HepG2 (cell line): Measurements from ENCODE around the gene IRGQ. TPM values are rescaled to one million over a fixed set of nuclear protein-coding genes. Genes with fewer than 3 reads are reported as not detected.

Source experiments
- BCLAF1 ChIP-seq: fragments of 450-650 bp; IDR thresholded peaks from 2 replicates; pipeline ENCODE4 v1.6.1; 2017; ENCODE audit warnings: mild to moderate bottlenecking
- CBFB ChIP-seq: sonication (generic); formaldehyde crosslinking; IDR thresholded peaks from 2 replicates; pipeline ENCODE4 v1.4.0; 2020; ENCODE audit warnings: missing genetic modification reagents
- CHD2 ChIP-seq: IDR thresholded peaks from 2 replicates; pipeline ENCODE4 v1.6.1; 2011; ENCODE audit warnings: low read depth, low read length, improper control_type of control experiment
- FOSL2 ChIP-seq: sonication (generic); formaldehyde crosslinking; IDR thresholded peaks from 2 replicates; pipeline ENCODE4 v1.4.0; 2020; ENCODE audit warnings: missing genetic modification reagents
- IRF9 ChIP-seq: sonication (generic); formaldehyde crosslinking; IDR thresholded peaks from 2 replicates; pipeline ENCODE4 v1.8.0; 2022; ENCODE audit warnings: missing genetic modification reagents, mild to moderate bottlenecking, borderline replicate concordance
- NKX3-1 ChIP-seq: sonication (generic); formaldehyde crosslinking; IDR thresholded peaks from 2 replicates; pipeline ENCODE4 v1.5.0; 2020; ENCODE audit warnings: missing genetic modification reagents
- POLR2AphosphoS5 ChIP-seq: IDR thresholded peaks from 2 replicates; pipeline ENCODE4 v1.6.1; 2012; ENCODE audit warnings: low read depth, low read length
- PPARG ChIP-seq: conservative IDR thresholded peaks from 2 replicates; pipeline ENCODE4 v1.6.1; 2016; ENCODE audit warnings: missing biosample characterization, missing genetic modification reagents
- PRDM10 ChIP-seq: sonication (generic); formaldehyde crosslinking; IDR thresholded peaks from 2 replicates; pipeline ENCODE4 v1.4.0; 2020; ENCODE audit warnings: low read depth, missing genetic modification reagents
- RBFOX2 ChIP-seq: fragments of 200-400 bp; formaldehyde crosslinking; IDR thresholded peaks from 2 replicates; pipeline ENCODE4 v1.6.1; 2017; ENCODE audit warnings: low read depth, mild to moderate bottlenecking, low read length
- RORA ChIP-seq: sonication (generic); formaldehyde crosslinking; IDR thresholded peaks from 2 replicates; pipeline ENCODE4 v1.5.0; 2020; ENCODE audit warnings: mild to moderate bottlenecking, missing genetic modification reagents, moderate library complexity
- SAP130 ChIP-seq: IDR thresholded peaks from 2 replicates; pipeline ENCODE4 v1.6.1; 2016; ENCODE audit warnings: low read depth
- TAF15 ChIP-seq: fragments of 200-400 bp; formaldehyde crosslinking; IDR thresholded peaks from one replicate; pipeline ENCODE4 v1.6.1; 2018; ENCODE audit warnings: mild to moderate bottlenecking, low read depth, low read length; ENCODE audit not compliant: poor library complexity, severe bottlenecking
- TEAD2 ChIP-seq: sonication (generic); formaldehyde crosslinking; IDR thresholded peaks from 2 replicates; pipeline ENCODE4 v1.9.0; 2021; ENCODE audit warnings: missing genetic modification reagents
- TEAD3 ChIP-seq: optimal IDR thresholded peaks from 2 replicates; pipeline ENCODE3; 2016; ENCODE audit warnings: borderline replicate concordance
- TP53 ChIP-seq: sonication (generic); formaldehyde crosslinking; conservative IDR thresholded peaks from 2 replicates; pipeline ENCODE4 v1.4.0; 2020; ENCODE audit warnings: missing genetic modification reagents
- ZNF263 ChIP-seq: sonication (generic); formaldehyde crosslinking; IDR thresholded peaks from 2 replicates; pipeline ENCODE4 v1.4.0; 2020; ENCODE audit warnings: missing genetic modification reagents
- ZNF33A ChIP-seq: sonication (generic); formaldehyde crosslinking; IDR thresholded peaks from 2 replicates; pipeline ENCODE4 v1.5.1; 2020; ENCODE audit warnings: missing genetic modification reagents, mild to moderate bottlenecking, moderate library complexity, borderline replicate concordance
- ZNF562 ChIP-seq: sonication (generic); formaldehyde crosslinking; IDR thresholded peaks from 2 replicates; pipeline ENCODE4 v1.8.0; 2022; ENCODE audit warnings: missing genetic modification reagents, borderline replicate concordance
- ZSCAN29 ChIP-seq: sonication (generic); formaldehyde crosslinking; conservative IDR thresholded peaks from 2 replicates; pipeline ENCODE4 v1.4.0; 2020; ENCODE audit warnings: mild to moderate bottlenecking, missing genetic modification reagents
- polyA plus RNA-seq, 8 experiments: library from polyadenylated mRNA; depleted of rRNA in 3 of 8; stranded (reverse) in 7 of 8; unstranded in 1 of 8; fragments of >200 nt; fragmentation: Illumina TruSeq in 4 of 8; extraction: Trizol in 4 of 8; gene quantifications; 2 replicates each; pipeline versions ENCODE4 v1.2.1 to v1.2.3, GENCODE V29; 2011 to 2016; ENCODE audit warnings: low read depth in 4 of 8, missing spikeins in 1 of 8, mixed read lengths in 1 of 8; ENCODE audit not compliant: insufficient read depth in 1 of 8
- total RNA-seq, 5 experiments: library from RNA; depleted of rRNA; stranded (reverse); fragments of >200 nt; fragmentation: Illumina TruSeq; extraction: Trizol; gene quantifications; 2 replicates each; pipeline ENCODE4 v1.2.3, GENCODE V29; 2016; ENCODE audit warnings: low read depth in 1 of 5
- TF ChIP-seq, protein P1 (sequence below): sonication (generic); formaldehyde crosslinking; IDR thresholded peaks from 2 replicates; pipeline ENCODE4 v1.4.0; 2020; ENCODE audit warnings: mild to moderate bottlenecking, missing genetic modification reagents

IRGQ gene
- total and polyA plus RNA-seq, 2 of the 13 experiments (the other 11 are each of a cell fraction or from before 2014, with no cell fraction given): 11.6 to 12.4 TPM

GRCh38 chr19:43636121-43636683 is 40.3 kb upstream of the IRGQ start (continued):
- TF ChIP-seq TEAD3 (CRISPR knock-in tag) (peak; percentile 91), ZNF33A (CRISPR knock-in tag) (no peak), BCLAF1 (no peak), IRF9 (no peak), TAF15 (no peak), RORA (CRISPR knock-in tag) (no peak), CHD2 (no peak), PRDM10 (CRISPR knock-in tag) (peak; percentile 72; the same call in 1 of the 2 replicates), PPARG (CRISPR knock-in tag) (no peak), TEAD2 (CRISPR knock-in tag) (no peak), CBFB (CRISPR knock-in tag) (no peak), FOSL2 (CRISPR knock-in tag) (peak; percentile 79), ZNF263 (peak; percentile 46; the same call in 1 of the 2 replicates), ZSCAN29 (CRISPR knock-in tag) (no peak), TP53 (CRISPR knock-in tag) (no peak), ZNF562 (CRISPR knock-in tag) (no peak), POLR2AphosphoS5 (no peak), SAP130 (peak; percentile 33), RBFOX2 (0 out of 2 replicates have a peak, but pooled peaks have one; percentile 27), NKX3-1 (no peak)
- TF ChIP-seq, protein P1, sequence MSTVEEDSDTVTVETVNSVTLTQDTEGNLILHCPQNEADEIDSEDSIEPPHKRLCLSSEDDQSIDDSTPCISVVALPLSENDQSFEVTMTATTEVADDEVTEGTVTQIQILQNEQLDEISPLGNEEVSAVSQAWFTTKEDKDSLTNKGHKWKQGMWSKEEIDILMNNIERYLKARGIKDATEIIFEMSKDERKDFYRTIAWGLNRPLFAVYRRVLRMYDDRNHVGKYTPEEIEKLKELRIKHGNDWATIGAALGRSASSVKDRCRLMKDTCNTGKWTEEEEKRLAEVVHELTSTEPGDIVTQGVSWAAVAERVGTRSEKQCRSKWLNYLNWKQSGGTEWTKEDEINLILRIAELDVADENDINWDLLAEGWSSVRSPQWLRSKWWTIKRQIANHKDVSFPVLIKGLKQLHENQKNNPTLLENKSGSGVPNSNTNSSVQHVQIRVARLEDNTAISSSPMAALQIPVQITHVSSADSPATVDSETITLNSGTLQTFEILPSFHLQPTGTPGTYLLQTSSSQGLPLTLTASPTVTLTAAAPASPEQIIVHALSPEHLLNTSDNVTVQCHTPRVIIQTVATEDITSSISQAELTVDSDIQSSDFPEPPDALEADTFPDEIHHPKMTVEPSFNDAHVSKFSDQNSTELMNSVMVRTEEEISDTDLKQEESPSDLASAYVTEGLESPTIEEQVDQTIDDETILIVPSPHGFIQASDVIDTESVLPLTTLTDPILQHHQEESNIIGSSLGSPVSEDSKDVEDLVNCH (CRISPR knock-in tag): no peak
